ENCODE data around the gene TTC33. TPM values are rescaled to one million over a fixed set of nuclear protein-coding genes. Genes with fewer than 3 reads are reported as not detected.
"Not testable (repeated sequence)": the region's sequence is repeated elsewhere in the genome, so short reads cannot be mapped to it uniquely, and the experiment has no call there.

TTC33 gene
- polyA plus RNA-seq, 4 donors: 31.5 to 43.9 (median 34.2) TPM

GRCh38 chr5:40577718-40578117, 178.0 kb downstream of the TTC33 start:
- DNase-seq (ENCODE audit: low read depth in 4 of 4, low spot score in 2 of 4): no peak

GRCh38 chr5:40575921-40576320, 179.8 kb downstream of the TTC33 start:
- DNase-seq (ENCODE audit: low read depth in 4 of 4, low spot score in 2 of 4): no peak

GRCh38 chr5:40575411-40575810, 180.3 kb downstream of the TTC33 start:
- DNase-seq (ENCODE audit: low read depth in 4 of 4, low spot score in 2 of 4): no peak

- DNase-seq (ENCODE audit: low read depth in 4 of 4, low spot score in 2 of 4): peak in 2 of 4 donors; percentile 35 to 47
These were observed 182.8 kb downstream of the TTC33 start for GRCh38 chr5:40572937-40573336.

- DNase-seq (ENCODE audit: low read depth in 4 of 4, low spot score in 2 of 4): no peak
These were observed 183.4 kb downstream of the TTC33 start for GRCh38 chr5:40572391-40572790.

- no peak for DNase-seq (ENCODE audit: low read depth in 4 of 4, low spot score in 2 of 4)
These were observed 184.0 kb downstream of the TTC33 start for GRCh38 chr5:40571729-40572128.

GRCh38 chr5:40570408-40571129, 185.2 kb downstream of the TTC33 start:
- no peak for DNase-seq (ENCODE audit: low read depth in 4 of 4, low spot score in 2 of 4)

- DNase-seq (ENCODE audit: low read depth in 4 of 4, low spot score in 2 of 4): no peak
These were observed 186.1 kb downstream of the TTC33 start for GRCh38 chr5:40569546-40570270.

GRCh38 chr5:40568548-40568947, 187.2 kb downstream of the TTC33 start:
- no peak for DNase-seq (ENCODE audit: low read depth in 4 of 4, low spot score in 2 of 4)

GRCh38 chr5:40563173-40563572, 192.6 kb downstream of the TTC33 start:
- DNase-seq (ENCODE audit: low read depth in 4 of 4, low spot score in 2 of 4): not testable (repeated sequence)

GRCh38 chr5:40560474-40561110, 195.2 kb downstream of the TTC33 start:
- no peak for DNase-seq (ENCODE audit: low read depth in 4 of 4, low spot score in 2 of 4)

- DNase-seq (ENCODE audit: low read depth in 4 of 4, low spot score in 2 of 4): no peak
These were observed 196.5 kb downstream of the TTC33 start for GRCh38 chr5:40559306-40559705.

- DNase-seq (ENCODE audit: low read depth in 4 of 4, low spot score in 2 of 4): no peak
These were observed 198.3 kb downstream of the TTC33 start for GRCh38 chr5:40557501-40557900.

GRCh38 chr5:40556811-40557210, 198.9 kb downstream of the TTC33 start:
- DNase-seq (ENCODE audit: low read depth in 4 of 4, low spot score in 2 of 4): no peak

GRCh38 chr5:40555886-40556285, 199.9 kb downstream of the TTC33 start:
- no peak for DNase-seq (ENCODE audit: low read depth in 4 of 4, low spot score in 2 of 4)

GRCh38 chr5:40554813-40555212, 200.9 kb downstream of the TTC33 start:
- no peak for DNase-seq (ENCODE audit: low read depth in 4 of 4, low spot score in 2 of 4)

- no peak for DNase-seq (ENCODE audit: low read depth in 4 of 4, low spot score in 2 of 4)
These were observed 201.7 kb downstream of the TTC33 start for GRCh38 chr5:40554054-40554453.

- DNase-seq (ENCODE audit: low read depth in 4 of 4, low spot score in 2 of 4): no peak
These were observed 202.8 kb downstream of the TTC33 start for GRCh38 chr5:40552981-40553380.

- DNase-seq (ENCODE audit: low read depth in 4 of 4, low spot score in 2 of 4): no peak
These were observed 204.0 kb downstream of the TTC33 start for GRCh38 chr5:40551496-40552491.

GRCh38 chr5:40550481-40550880, 205.3 kb downstream of the TTC33 start:
- DNase-seq (ENCODE audit: low read depth in 4 of 4, low spot score in 2 of 4): no peak
